Uterus (tissue), 2 donors: ENCODE measurements around the gene PNP.

Experiments
- POLR2A ChIP-seq, 2 donors: fragments of 450-650 bp; IDR thresholded peaks; one replicate each; pipeline ENCODE4 v1.6.1; 2016; ENCODE audit warnings: antibody characterized with exemption in 2 of 2, mild to moderate bottlenecking in 1 of 2, moderate library complexity in 1 of 2
- TF ChIP-seq, protein P1 (sequence below), 4 experiments: fragments of 200-600 bp in 2 of 4; fragments of 450-650 bp in 2 of 4; sonication (generic) in 2 of 4; IDR thresholded peaks; one replicate each; pipeline ENCODE4 v1.5.1; 2016 to 2019; ENCODE audit warnings: antibody characterized with exemption in 4 of 4, mild to moderate bottlenecking in 2 of 4, moderate library complexity in 1 of 4

DNA sequence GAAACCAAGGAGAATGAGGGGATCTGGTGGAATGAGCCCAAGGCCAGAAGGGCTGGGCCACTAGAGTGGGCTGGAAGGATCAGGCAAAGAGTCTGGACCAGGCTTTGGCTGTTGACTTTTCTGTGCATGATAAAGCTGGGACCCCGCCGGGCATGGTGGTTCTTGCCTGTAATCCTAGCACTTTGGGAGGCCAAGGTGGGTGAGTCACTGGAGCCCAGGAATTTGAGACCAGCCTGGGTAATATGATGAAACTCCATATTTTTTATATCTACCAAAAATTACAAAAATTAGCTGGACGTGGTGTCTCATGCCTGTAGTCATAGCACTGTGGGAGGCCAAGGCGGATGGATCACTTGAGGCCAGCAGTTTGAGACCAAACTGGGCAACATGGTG, 32.8 kb upstream of the PNP start:
- no peak for TF ChIP-seq POLR2A (IDR thresholded peaks at IDR 0.05)
- TF ChIP-seq, protein P1, sequence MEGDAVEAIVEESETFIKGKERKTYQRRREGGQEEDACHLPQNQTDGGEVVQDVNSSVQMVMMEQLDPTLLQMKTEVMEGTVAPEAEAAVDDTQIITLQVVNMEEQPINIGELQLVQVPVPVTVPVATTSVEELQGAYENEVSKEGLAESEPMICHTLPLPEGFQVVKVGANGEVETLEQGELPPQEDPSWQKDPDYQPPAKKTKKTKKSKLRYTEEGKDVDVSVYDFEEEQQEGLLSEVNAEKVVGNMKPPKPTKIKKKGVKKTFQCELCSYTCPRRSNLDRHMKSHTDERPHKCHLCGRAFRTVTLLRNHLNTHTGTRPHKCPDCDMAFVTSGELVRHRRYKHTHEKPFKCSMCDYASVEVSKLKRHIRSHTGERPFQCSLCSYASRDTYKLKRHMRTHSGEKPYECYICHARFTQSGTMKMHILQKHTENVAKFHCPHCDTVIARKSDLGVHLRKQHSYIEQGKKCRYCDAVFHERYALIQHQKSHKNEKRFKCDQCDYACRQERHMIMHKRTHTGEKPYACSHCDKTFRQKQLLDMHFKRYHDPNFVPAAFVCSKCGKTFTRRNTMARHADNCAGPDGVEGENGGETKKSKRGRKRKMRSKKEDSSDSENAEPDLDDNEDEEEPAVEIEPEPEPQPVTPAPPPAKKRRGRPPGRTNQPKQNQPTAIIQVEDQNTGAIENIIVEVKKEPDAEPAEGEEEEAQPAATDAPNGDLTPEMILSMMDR (IDR thresholded peaks at IDR 0.05): no peak
